Measurements from ENCODE around the gene SELL.
"Not testable (repeated sequence)": the region's sequence is repeated elsewhere in the genome, so short reads cannot be mapped to it uniquely, and the experiment has no call there.

The SELL gene

GRCh38 chr1:169711469-169712308 is at the start of gene SELL:
Gene SELL (minus strand): TSS chr1:169711620. CDS start chr1:169711498, 122 bp downstream.
- DNase-seq (ENCODE audit: low read depth, low spot score), result peak; percentile 65

- no peak for DNase-seq (ENCODE audit: low read depth, low spot score)
These were observed 47.6 kb upstream of the SELL start for GRCh38 chr1:169759038-169759437.

- no peak for DNase-seq (ENCODE audit: low read depth, low spot score)
These were observed 42.1 kb upstream of the SELL start for GRCh38 chr1:169753549-169753948.

DNA sequence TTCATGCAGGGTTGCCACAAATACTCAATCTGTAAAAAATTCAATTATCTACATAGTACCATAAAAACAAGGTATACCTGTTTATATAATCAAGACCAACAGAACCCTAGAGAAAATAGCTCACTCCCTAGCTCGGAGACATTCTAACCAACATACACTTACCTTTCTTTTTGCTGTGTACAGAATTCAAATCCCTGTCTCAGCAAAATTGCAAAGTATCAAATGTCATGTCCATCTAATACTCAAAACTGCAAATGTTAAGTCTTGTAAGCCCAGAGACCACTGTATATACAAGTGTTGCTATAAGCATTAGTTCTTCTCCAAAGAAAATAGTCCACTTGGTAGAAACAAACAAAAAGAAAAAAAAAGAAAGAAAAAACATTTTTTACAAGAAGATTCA is 38.6 kb upstream of the SELL start:
- DNase-seq (ENCODE audit: low read depth, low spot score), result no peak

GRCh38 chr1:169746550-169746949 is 35.1 kb upstream of the SELL start:
- DNase-seq (ENCODE audit: low read depth, low spot score), result no peak

DNA sequence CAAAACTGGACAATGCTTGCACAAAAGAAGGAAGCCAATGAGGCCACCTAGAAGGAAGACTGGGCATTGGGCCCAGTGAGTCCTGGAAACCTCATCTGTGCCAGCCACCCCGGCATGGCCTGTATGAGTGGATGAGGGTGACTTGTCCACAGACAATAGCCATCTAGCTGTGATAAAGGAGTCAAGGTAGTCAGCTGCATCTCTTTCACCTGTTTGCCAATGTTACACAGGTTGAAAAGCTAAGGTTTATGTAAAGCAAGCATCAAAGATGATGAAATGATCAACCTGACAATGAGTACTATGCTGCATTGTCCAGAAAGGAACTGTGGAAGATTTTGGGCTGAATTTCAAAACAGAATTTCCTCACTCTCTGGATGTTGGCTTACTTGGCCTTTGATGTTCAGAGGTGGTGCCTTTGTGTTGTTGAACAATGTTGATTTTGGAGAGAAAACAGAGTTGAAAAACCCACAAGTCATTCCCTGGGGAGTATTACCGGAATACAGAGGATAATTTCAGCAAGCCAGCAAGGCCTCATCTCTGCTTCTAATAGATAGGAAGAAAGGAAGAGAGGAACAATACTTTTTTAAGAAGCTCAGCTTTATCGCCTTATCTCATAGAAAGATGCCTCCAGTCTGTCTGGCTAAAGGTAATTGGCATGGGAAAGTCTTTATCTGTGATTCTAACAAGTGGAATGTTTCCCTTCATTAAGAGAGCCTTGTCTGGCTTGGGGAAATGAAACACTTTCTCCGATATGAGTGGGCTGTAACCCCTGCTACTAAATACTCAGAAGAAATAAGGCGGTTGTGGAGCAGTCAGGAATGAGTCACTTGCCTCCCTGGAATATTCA is 33.8 kb upstream of the SELL start:
- no peak for DNase-seq (ENCODE audit: low read depth, low spot score)

DNA sequence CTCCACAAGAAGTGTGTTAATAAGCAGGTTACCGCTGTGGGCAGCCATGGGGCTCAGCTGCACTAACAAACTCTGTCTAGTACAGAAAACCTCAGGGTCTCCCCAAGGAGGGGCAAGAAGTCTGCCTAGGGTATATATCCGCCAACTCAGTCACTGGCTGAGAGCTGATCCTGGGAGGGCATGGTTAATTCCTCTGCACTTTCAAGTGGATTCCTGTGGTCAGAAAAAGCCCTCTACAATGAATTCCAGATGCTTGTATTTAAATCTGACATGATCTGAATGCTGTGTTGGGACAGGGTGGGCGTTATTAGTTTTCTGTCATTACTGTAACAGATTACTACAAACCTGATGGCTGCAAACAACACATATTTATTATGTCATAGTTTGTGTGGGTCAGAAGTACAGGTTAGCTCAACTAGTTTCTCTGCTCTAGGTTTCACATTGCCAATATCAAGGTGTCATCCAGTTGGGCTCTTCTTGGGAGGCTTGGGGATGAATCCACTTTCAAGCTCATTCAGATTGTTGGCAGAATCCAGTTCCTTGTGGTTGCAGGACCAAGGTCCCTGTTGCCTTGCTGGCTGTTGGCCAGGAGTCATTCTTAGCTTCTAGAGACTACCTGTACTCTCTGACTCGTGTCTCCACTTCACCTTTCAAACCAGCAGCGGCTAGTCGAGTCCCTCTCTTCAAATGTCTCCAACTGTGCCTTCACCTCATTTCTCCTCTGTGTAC is 30.4 kb upstream of the SELL start:
- no peak for DNase-seq (ENCODE audit: low read depth, low spot score)

GRCh38 chr1:169739980-169740379 is 28.6 kb upstream of the SELL start:
- no peak for DNase-seq (ENCODE audit: low read depth, low spot score)

DNA sequence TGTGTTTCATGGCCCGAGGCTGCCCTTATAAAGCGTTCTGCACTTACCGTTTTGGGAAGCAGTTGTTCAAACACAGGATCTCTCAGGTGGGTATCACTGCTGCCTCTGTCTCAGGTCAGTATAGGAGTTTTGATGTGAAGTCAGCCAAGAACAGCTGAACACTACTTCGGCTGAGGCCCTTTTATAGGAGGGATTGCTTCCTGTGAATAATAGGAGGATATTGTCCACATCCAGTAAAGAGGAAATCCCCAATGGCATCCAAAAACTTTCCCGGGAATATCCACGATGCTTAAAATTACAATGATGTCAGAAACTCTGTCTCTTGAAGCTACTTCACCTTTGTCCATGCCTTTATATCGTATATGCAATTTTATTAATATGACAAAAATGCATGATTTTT is 22.5 kb upstream of the SELL start, which contains the start of gene SELE:
SELE (minus strand) TSS at position 156 of the 400 bp plus-strand sequence. CDS start 467 bp downstream, outside the sequence.
- DNase-seq (ENCODE audit: low read depth, low spot score), result no peak

GRCh38 chr1:169731446-169731845 is 20.0 kb upstream of the SELL start:
- no peak for DNase-seq (ENCODE audit: low read depth, low spot score)

DNA sequence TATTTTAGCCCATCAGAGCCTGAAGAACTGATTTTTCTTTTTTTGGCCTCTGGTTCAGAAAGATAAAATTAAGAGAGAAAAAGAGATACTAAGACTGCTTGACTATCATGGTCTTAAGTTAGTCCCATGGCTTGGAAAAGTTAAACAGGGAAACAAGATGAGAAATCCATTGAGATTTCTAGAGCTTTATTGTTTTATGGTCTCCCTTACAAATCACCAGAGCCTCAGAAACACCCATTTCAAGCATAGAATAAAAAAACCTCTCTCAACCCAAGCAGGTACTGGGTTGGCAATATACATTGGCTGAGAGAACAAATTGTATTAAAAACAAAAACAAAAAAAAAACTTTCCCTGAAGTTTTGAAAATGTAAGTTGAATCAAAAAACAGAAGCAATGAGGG is 18.6 kb upstream of the SELL start:
- no peak for DNase-seq (ENCODE audit: low read depth, low spot score)

DNA sequence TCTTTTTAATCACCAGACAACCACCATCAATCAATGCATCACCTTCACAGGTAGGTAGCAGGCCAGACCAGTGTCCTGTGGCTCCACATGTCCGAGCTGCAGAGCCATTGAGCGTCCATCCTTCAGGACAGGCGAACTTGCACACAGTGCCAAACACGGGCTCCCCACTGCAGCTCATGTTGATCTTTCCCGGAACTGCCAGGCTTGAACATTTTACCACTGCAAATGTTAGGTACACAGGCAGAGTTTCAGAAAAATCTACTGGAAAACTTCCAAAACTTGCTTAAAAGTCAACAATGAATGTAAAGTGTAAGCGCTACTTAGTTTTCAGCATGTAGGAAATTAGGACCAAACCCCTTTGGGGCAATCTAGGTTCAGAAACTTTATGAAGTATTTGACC is 15.9 kb upstream of the SELL start:
- no peak for DNase-seq (ENCODE audit: low read depth, low spot score)

DNA sequence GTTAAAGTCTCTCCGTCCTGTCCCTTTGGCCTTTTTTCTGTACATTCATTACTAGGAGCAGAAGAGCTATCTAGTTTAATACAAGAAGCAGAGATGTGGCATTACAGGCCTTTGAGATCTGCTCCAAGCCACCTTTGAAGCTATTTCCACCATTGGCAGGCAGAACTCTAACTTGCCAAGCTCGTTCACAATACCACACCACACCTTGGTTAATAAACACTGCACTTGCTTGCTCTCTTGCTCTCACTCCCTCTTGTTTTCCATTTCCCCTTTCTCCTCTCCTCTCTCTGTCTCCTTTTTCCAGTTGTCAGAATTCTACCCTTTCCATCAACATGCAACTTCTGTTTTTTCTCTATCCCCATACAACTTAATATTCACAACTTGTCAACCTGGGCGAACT is 15.4 kb upstream of the SELL start:
- DNase-seq (ENCODE audit: low read depth, low spot score), result no peak

- no peak for DNase-seq (ENCODE audit: low read depth, low spot score)
These were observed 14.5 kb upstream of the SELL start for GRCh38 chr1:169725930-169726329.

GRCh38 chr1:169724168-169724567 is 12.7 kb upstream of the SELL start:
- DNase-seq (ENCODE audit: low read depth, low spot score), result no peak

- DNase-seq (ENCODE audit: low read depth, low spot score), result no peak
These were observed 12.3 kb upstream of the SELL start for GRCh38 chr1:169723763-169724162.

DNA sequence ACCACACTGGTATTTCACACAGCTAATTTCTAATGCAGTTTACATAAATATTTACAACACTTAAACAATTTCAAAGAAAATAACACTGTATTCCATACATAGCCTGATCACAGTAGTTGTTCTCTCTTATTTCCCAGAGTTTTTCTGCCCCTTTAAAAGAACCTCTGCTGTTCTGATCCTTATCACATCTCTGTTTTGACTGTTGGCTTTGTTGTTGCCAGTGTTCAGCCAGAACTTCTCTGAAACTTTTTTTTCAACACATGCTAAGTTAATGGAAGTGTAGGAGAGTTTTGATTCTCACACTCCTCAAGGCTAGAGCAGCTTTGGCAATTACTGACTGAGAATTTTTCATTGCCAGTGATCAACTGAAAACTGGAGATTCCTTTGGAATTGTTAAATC is 11.4 kb upstream of the SELL start:
- no peak for DNase-seq (ENCODE audit: low read depth, low spot score)

DNA sequence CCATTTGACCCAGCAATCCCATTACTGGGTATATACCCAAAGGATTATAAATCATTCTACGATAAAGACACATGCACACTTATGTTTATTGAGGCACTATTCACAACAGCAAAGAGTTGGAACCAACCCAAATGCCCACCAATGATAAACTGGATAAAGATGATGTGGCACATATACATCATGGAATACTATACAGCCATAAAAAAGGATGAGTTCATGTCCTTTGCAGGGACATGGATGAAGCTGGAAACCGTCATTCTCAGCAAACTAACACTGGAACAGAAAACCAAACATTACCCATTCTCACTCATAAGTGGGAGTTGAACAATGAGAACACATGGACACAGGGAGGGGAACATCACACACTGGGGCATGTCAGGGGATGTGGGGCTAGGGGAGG is 3.7 kb upstream of the SELL start:
- DNase-seq (ENCODE audit: low read depth, low spot score), result not testable (repeated sequence)

- not testable (repeated sequence) for DNase-seq (ENCODE audit: low read depth, low spot score)
These were observed 1.7 kb upstream of the SELL start for GRCh38 chr1:169713090-169713489.

DNA sequence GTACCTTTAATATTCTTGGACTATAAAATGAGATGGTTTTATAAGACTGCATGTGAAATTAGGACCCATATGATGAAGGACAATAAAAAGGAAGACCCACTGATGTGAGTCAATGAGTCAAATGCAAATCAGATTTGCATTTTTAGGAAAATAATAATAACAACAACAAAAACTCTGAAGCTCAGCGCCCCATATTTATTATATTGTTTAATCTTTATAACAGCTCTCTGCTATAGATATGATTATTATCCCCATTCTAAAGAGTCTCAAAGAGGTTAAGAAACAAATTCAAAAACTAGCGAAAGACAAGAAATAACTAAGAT is 850 bp upstream of the SELL start:
- no peak for DNase-seq (ENCODE audit: low read depth, low spot score)

DNA sequence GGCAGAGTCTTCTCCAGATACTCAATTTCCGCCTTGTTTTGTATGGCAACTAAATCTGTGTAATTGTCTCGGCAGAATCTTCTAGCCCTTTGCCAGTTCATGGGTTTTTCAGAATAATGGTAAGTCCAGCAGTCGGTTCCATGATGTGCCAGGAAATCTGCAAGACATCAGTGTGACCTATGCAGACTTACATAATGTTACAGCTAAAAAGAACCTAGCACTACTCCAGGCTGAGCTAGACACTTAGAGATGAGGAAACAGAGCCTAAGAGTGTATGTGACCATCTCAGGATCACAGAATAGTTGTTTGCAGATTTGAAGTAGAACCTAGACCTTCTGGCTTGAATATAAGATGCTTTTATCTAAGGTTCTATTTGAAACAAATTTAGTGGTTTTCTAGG is 2.8 kb downstream of the SELL start:
- DNase-seq (ENCODE audit: low read depth, low spot score), result no peak

GRCh38 chr1:169707912-169708604 is 3.4 kb downstream of the SELL start:
- DNase-seq (ENCODE audit: low read depth, low spot score), result no peak
